GM12878 (cell line): ENCODE data around the gene CELF6. TPM values are rescaled to one million over a fixed set of nuclear protein-coding genes. Genes with fewer than 3 reads are reported as not detected.

ENCODE experiments used
- ATAC-seq: fragments of 200-7000 bp; cut with Tn5 transposase; 3 replicates; pipeline ENCODE4 v1.9.1; 2020; ENCODE audit warnings: mild to moderate bottlenecking, moderate library complexity
- BruUV-seq: library from RNA; stranded (reverse); fragments of 400-500 nt; replicated peaks from 2 replicates; lab custom pipeline; 2021; lab: Mats Ljungman, UMichigan
- CTCF ChIA-PET: fragments of 300-600 bp; sonication (Branson Sonifier 250); formaldehyde crosslinking; extraction: SDS; loops from one replicate; lab custom pipeline; 2021; ENCODE audit warnings: inconsistent platforms; lab: Yijun Ruan, JAX
- POLR2A ChIA-PET: fragments of 350-600 bp; formaldehyde crosslinking; extraction: SDS; loops from one replicate; lab custom pipeline; 2021; ENCODE audit warnings: inconsistent platforms; lab: Charles Lee
- RAD21 ChIA-PET: fragments of 300-600 bp; sonication (Branson Sonifier 250); formaldehyde crosslinking; loops from one replicate; lab custom pipeline; 2023; ENCODE audit warnings: antibody characterized with exemption; ENCODE audit not compliant: unreplicated experiment; lab: Charles Lee
- SMC1A ChIA-PET: fragments of 300-600 bp; sonication (Branson Sonifier 250); formaldehyde crosslinking; loops from one replicate; lab custom pipeline; 2023; ENCODE audit not compliant: unreplicated experiment, uncharacterized antibody; lab: Charles Lee
- DNase-seq: peaks from one replicate; pipeline ENCODE4 v3.0.0-alpha.2; 2011; ENCODE audit warnings: low read depth, low spot score
- FAIRE-seq: peaks from 3 replicates; lab custom pipeline; 2011; peaks lifted over from hg19 to GRCh38; lab: Jason Lieb, UNC
- H2AFZ ChIP-seq: 2 replicates; pipeline ENCODE4 v1.6.0; 2011; ENCODE audit warnings: low read depth, low read length, control low read depth; ENCODE audit not compliant: control insufficient read depth
- H3K27ac ChIP-seq: 2 replicates; pipeline ENCODE4 v1.5.1; 2011; ENCODE audit warnings: control low read depth; ENCODE audit not compliant: control insufficient read depth, insufficient read depth
- H3K27me3 ChIP-seq, 2 experiments: replicated peaks in 1 of 2; 2 replicates each; pipeline versions ENCODE4 v1.6.0 to v1.6.1; 2011; ENCODE audit warnings: low read length in 1 of 2; ENCODE audit not compliant: control insufficient read depth in 2 of 2, insufficient read depth in 2 of 2
- H3K36me3 ChIP-seq, 2 experiments: 2 replicates each; pipeline ENCODE4 v1.5.1; 2011; ENCODE audit warnings: low read length in 1 of 2; ENCODE audit not compliant: control insufficient read depth in 2 of 2, insufficient read depth in 2 of 2
- H3K4me1 ChIP-seq: 2 replicates; pipeline ENCODE4 v1.6.1; 2011; ENCODE audit warnings: mild to moderate bottlenecking, low read length, moderate library complexity, mixed read lengths; ENCODE audit not compliant: control insufficient read depth, insufficient read depth
- H3K4me2 ChIP-seq: 2 replicates; pipeline ENCODE4 v1.6.0; 2011; ENCODE audit warnings: control low read depth; ENCODE audit not compliant: control insufficient read depth, insufficient read depth
- H3K4me3 ChIP-seq: fragments of 200-600 bp; sonication (generic); 2 replicates; pipeline ENCODE4 v1.5.1; 2016
- H3K79me2 ChIP-seq: 2 replicates; pipeline ENCODE4 v1.6.0; 2011; ENCODE audit warnings: low read length; ENCODE audit not compliant: control insufficient read depth, insufficient read depth
- H3K9ac ChIP-seq: 2 replicates; pipeline ENCODE4 v1.8.0; 2011; ENCODE audit warnings: low read length, control low read depth, mixed read lengths; ENCODE audit not compliant: control insufficient read depth, insufficient read depth
- H3K9me3 ChIP-seq: replicated peaks from 3 replicates; pipeline ENCODE4 v1.5.1; 2011; ENCODE audit warnings: mild to moderate bottlenecking, low read length; ENCODE audit not compliant: control insufficient read depth, insufficient read depth
- H4K20me1 ChIP-seq: 2 replicates; pipeline ENCODE4 v1.6.0; 2011; ENCODE audit not compliant: control insufficient read depth, insufficient read depth
- IRF3 ChIP-seq: fragments of 450-650 bp; IDR thresholded peaks from 2 replicates; pipeline ENCODE4 v1.6.1; 2014; ENCODE audit warnings: mild to moderate bottlenecking
- MAX ChIP-seq: IDR thresholded peaks from 2 replicates; pipeline ENCODE4 v1.6.1; 2012; ENCODE audit warnings: low read depth, low read length, improper control_type of control experiment
- MTA2 ChIP-seq: fragments of 450-650 bp; IDR thresholded peaks from 2 replicates; pipeline ENCODE4 v1.6.1; 2016; ENCODE audit warnings: low read depth, mild to moderate bottlenecking, moderate library complexity
- NRF1 ChIP-seq: conservative IDR thresholded peaks from 2 replicates; pipeline ENCODE4 v1.6.1; 2011; ENCODE audit warnings: mild to moderate bottlenecking, low read depth, low read length, improper control_type of control experiment
- PKNOX1 ChIP-seq: fragments of 450-650 bp; IDR thresholded peaks from 2 replicates; pipeline ENCODE4 v1.6.1; 2016; ENCODE audit warnings: mild to moderate bottlenecking
- POU2F2 ChIP-seq: IDR thresholded peaks from 3 replicates; pipeline ENCODE4 v1.6.1; 2011; ENCODE audit warnings: low read depth, mild to moderate bottlenecking, low read length, borderline replicate concordance
- RBBP5 ChIP-seq: fragments of 200-600 bp; sonication (generic); conservative IDR thresholded peaks from 2 replicates; pipeline ENCODE4 v1.6.1; 2016
- STAT3 ChIP-seq: IDR thresholded peaks from 2 replicates; pipeline ENCODE4 v1.6.1; 2011; ENCODE audit warnings: low read depth, low read length, improper control_type of control experiment
- SUPT20H ChIP-seq: IDR thresholded peaks from 2 replicates; pipeline ENCODE4 v1.6.1; 2011; ENCODE audit warnings: low read depth, mild to moderate bottlenecking, low read length, moderate library complexity, borderline replicate concordance; ENCODE audit not compliant: control insufficient read depth
- ZBED1 ChIP-seq: IDR thresholded peaks from 2 replicates; pipeline ENCODE4 v1.6.1; 2016; ENCODE audit warnings: borderline replicate concordance
- ZBTB40 ChIP-seq: fragments of 450-650 bp; IDR thresholded peaks from 2 replicates; pipeline ENCODE4 v1.6.1; 2016; ENCODE audit warnings: mild to moderate bottlenecking, moderate library complexity, borderline replicate concordance
- ZSCAN29 ChIP-seq: fragments of 450-650 bp; IDR thresholded peaks from 2 replicates; pipeline ENCODE4 v1.6.1; 2017; ENCODE audit warnings: mild to moderate bottlenecking, moderate library complexity
- WGBS: methylation state at CpG from one replicate; pipeline ENCODE4 v1.1.6; 2016; ENCODE audit warnings: low lambda C conversion rate; ENCODE audit not compliant: insufficient replicate concordance, insufficient coverage; ENCODE audit errors: missing lambda C conversion rate; 5-methylcytosine and 5-hydroxymethylcytosine counted together
- in situ Hi-C: fragments of 300-500 bp; cut with MboI; formaldehyde crosslinking; loops from 9 replicates; pipeline ENCODE4 v1.14.3; 2018; ENCODE audit warnings: mixed read lengths
- intact Hi-C: fragments of 100-400 bp; cut with micrococcal nuclease; formaldehyde crosslinking; loops from one replicate; pipeline ENCODE4 v1.14.2; 2022; ENCODE audit not compliant: unreplicated experiment
- polyA plus RNA-seq, 11 experiments: library from polyadenylated mRNA; depleted of rRNA in 4 of 11; unstranded in 6 of 11; stranded (reverse) in 5 of 11; fragments of >200 nt; fragmentation: Nextera tagmentation in 4 of 11; fragmentation: Illumina TruSeq in 1 of 11; extraction: Ambion mirVana in 4 of 11; extraction: Trizol in 1 of 11; gene quantifications; 1 replicate in 1 of 11; 2 replicates in 10 of 11; pipeline versions ENCODE4 v1.2.1 to v1.2.3, GENCODE V29; 2011 to 2016; ENCODE audit warnings: inconsistent platforms in 2 of 11, missing spikeins in 2 of 11, low read depth in 1 of 11
- total RNA-seq, 4 experiments: library from RNA; depleted of rRNA in 3 of 4; stranded (reverse); fragments of >200 nt in 3 of 4; fragmentation: Illumina TruSeq in 1 of 4; extraction: Trizol in 1 of 4; gene quantifications; 2 replicates each; pipeline versions ENCODE4 v1.2.1 to v1.2.3, GENCODE V29; 2013 to 2021

The CELF6 gene
- total and polyA plus RNA-seq, 10 of the 15 experiments (the other 5 are each of a cell fraction or from before 2014, with no cell fraction given): 0.06 to 0.54 (median 0.23) TPM; not detected in 1

- no peak for TF ChIP-seq ZBED1
- TF ChIP-seq MAX: no peak
- TF ChIP-seq RBBP5: no peak
- no peak for TF ChIP-seq PKNOX1
- no peak for TF ChIP-seq MTA2
- no peak for TF ChIP-seq STAT3
- TF ChIP-seq SUPT20H: no peak
- no peak for TF ChIP-seq IRF3
- no peak for TF ChIP-seq ZSCAN29
- no peak for TF ChIP-seq NRF1
- no peak for TF ChIP-seq POU2F2
- no peak for TF ChIP-seq ZBTB40
- TF ChIP-seq, all 136 proteins: peak for 0
- H3K27me3 ChIP-seq: no peaks in the 10 kb centered on the region
- BruUV-seq: no TSS peak
- RAD21 ChIA-PET: no interaction called here
- no peaks in the 10 kb centered on the region for H3K79me2 ChIP-seq
- DNase-seq (no peak), FAIRE-seq (no peak), ATAC-seq (no peak)
- no peaks in the 10 kb centered on the region for H4K20me1 ChIP-seq
- H3K36me3 ChIP-seq: no peaks in the 10 kb centered on the region; a peak in 1 of 4 replicates
- CTCF ChIA-PET: no interaction called here
- H2AFZ ChIP-seq: no peak overlapping the region
- H3K9me3 ChIP-seq: no peaks in the 10 kb centered on the region
- in situ Hi-C loops (no loop called here), intact Hi-C loops (no loop called here)
- POLR2A ChIA-PET: no interaction called here
- no peak overlapping the region for H3K9ac ChIP-seq
- no peak overlapping the region for H3K27ac ChIP-seq
- no peaks in the 10 kb centered on the region for H3K4me1 ChIP-seq
- H3K4me2 ChIP-seq: no peak overlapping the region
- 62% methylated on average over 2 of the region's 2 CpGs for WGBS
- no peak overlapping the region for H3K4me3 ChIP-seq
- SMC1A ChIA-PET: no interaction called here
These were observed 14.9 kb upstream of the CELF6 start for GRCh38 chr15:72334842-72335241.
